Ovary (tissue), 9 donors: ENCODE results near the gene THSD8. TPM values are rescaled to one million over a fixed set of nuclear protein-coding genes. Genes with fewer than 3 reads are reported as not detected.
A peak's percentile ranks its signal among the peaks of the same experiment; 100 is the strongest.

ENCODE experiments used
- DNase-seq, 5 donors: peaks; one replicate each; pipeline ENCODE4 v3.0.0-alpha.2; 2019 to 2020
- H3K27ac ChIP-seq, 2 donors: fragments of 200-600 bp; one replicate each; pipeline versions ENCODE4 v1.5.1 to v1.8.0; 2019 to 2022
- H3K27me3 ChIP-seq: fragments of 200-600 bp; one replicate; pipeline ENCODE4 v1.8.0; 2022
- H3K36me3 ChIP-seq: fragments of 200-600 bp; sonication (generic); one replicate; pipeline ENCODE4 v1.5.1; 2019
- H3K4me1 ChIP-seq: one replicate; pipeline ENCODE4 v1.8.1; 2013; ENCODE audit warnings: mild to moderate bottlenecking, moderate library complexity; ENCODE audit not compliant: insufficient read depth
- H3K4me3 ChIP-seq: fragments of 200-600 bp; sonication (generic); one replicate; pipeline ENCODE4 v1.5.1; 2017
- H3K9me3 ChIP-seq, 2 donors: fragments of 200-600 bp in 1 of 2; sonication (generic) in 1 of 2; one replicate each; pipeline versions ENCODE4 v1.5.1 to v1.8.1; 2013 to 2019; ENCODE audit warnings: mild to moderate bottlenecking in 1 of 2, moderate library complexity in 1 of 2
- CTCF ChIP-seq, 3 donors: fragments of 450-650 bp in 2 of 3; fragments of 200-600 bp in 1 of 3; IDR thresholded peaks; one replicate each; pipeline versions ENCODE4 v1.5.1 to v1.8.0; 2016 to 2022; ENCODE audit warnings: antibody characterized with exemption in 3 of 3, mild to moderate bottlenecking in 1 of 3
- EP300 ChIP-seq: sonication (generic); formaldehyde crosslinking; IDR thresholded peaks from one replicate; pipeline ENCODE4 v1.6.1; 2017; ENCODE audit warnings: antibody characterized with exemption
- POLR2A ChIP-seq: fragments of 450-650 bp; IDR thresholded peaks from one replicate; pipeline ENCODE4 v1.6.1; 2017; ENCODE audit warnings: antibody characterized with exemption, mild to moderate bottlenecking, moderate library complexity
- WGBS, 3 donors: extraction: QIAGEN DNeasy Blood & Tissue Kit in 1 of 3; methylation state at CpG; one replicate each; pipeline versions ENCODE4 v1.1.5 to v1.1.7; 2013 to 2017; 5-methylcytosine and 5-hydroxymethylcytosine counted together
- intact Hi-C, 4 donors: fragments of 100-400 bp; cut with DNase I; formaldehyde crosslinking; loops; one replicate each; pipeline versions ENCODE4 v1.11.0 to v1.15.1; 2022 to 2023
- polyA plus RNA-seq, 2 donors: library from polyadenylated mRNA; stranded (reverse); fragments of 200-250 nt in 1 of 2; fragments of 350-450 nt in 1 of 2; fragmentation: Illumina TruSeq in 1 of 2; extraction: RNeasy Lipid Tissue Mini Kit (QIAGEN cat#74804) in 1 of 2; gene quantifications; one replicate each; pipeline ENCODE4 v1.2.3, GENCODE V29; 2013 to 2014
- total RNA-seq, 7 donors: library from RNA; depleted of rRNA in 2 of 7; stranded (reverse); fragments of >200 nt in 2 of 7; fragmentation: NEBNext Ultra II Directional in 3 of 7; extraction: Animal tissue kit (Norgen Biotek cat#: 25700) in 3 of 7; gene quantifications; one replicate each; pipeline versions ENCODE4 v1.1.0 to v1.2.4, GENCODE V29; 2016 to 2023
- donor health status: DM: no; HTN: no; CAD: no; lungs with moderate emphysema.
- donor health status: DM: no; HTN: no; CAD: no.
- donor health status: Bipolar disorder and iron deficiency.
- donor health status: DM: yes; HTN: yes; CAD: no.
- donor health status: DM: no; HTN: no; CAD: no.
- donor health status: DM: yes; HTN: yes; CAD: no.

The THSD8 gene
- total and polyA plus RNA-seq, 9 donors = 0.71 to 7.2 (median 2.6) TPM; not detected in 1

- H3K9me3 ChIP-seq = no peaks in the 10 kb centered on the region
- no peaks in the 10 kb centered on the region for H3K27me3 ChIP-seq
- no peak overlapping the region for H3K4me3 ChIP-seq
- intact Hi-C loops = no loop called here
- TF ChIP-seq POLR2A (no peak), CTCF (IDR thresholded peaks at IDR 0.05) (no peak), EP300 (no peak)
- WGBS, 3 donors = 72 to 89% (median 78%) methylated on average over 2 of the region's 2 CpGs
- no peaks in the 10 kb centered on the region for H3K36me3 ChIP-seq
- H3K4me1 ChIP-seq = peaks cover 3% of the 10 kb centered on the region
- no peak for DNase-seq
- no peak overlapping the region for H3K27ac ChIP-seq
These were observed 19.9 kb downstream of the THSD8 start for GRCh38 chr19:12821761-12822160.

GRCh38 chr19:12825254-12826131, 23.6 kb downstream of the THSD8 start:
- TF ChIP-seq EP300 (no peak), CTCF (IDR thresholded peaks at IDR 0.05) (no peak), POLR2A (no peak)
- intact Hi-C loops = no loop called here
- Histone ChIP-seq H3K27ac (no peak overlapping the region), H3K4me1 (peaks cover 5% of the 10 kb centered on the region), H3K27me3 (no peaks in the 10 kb centered on the region), H3K4me3 (no peak overlapping the region), H3K9me3 (no peaks in the 10 kb centered on the region), H3K36me3 (no peaks in the 10 kb centered on the region)
- no peak for DNase-seq
- WGBS, 3 donors = 3 to 5% (median 5%) methylated on average over 46 of the region's 46 CpGs

- Histone ChIP-seq H3K27ac (no peak overlapping the region), H3K9me3 (no peaks in the 10 kb centered on the region), H3K27me3 (peaks cover 6% of the 10 kb centered on the region), H3K4me1 (peaks cover 5% of the 10 kb centered on the region), H3K4me3 (no peak overlapping the region), H3K36me3 (no peaks in the 10 kb centered on the region)
- peak in 1 of 5 donors; percentile 50 for DNase-seq
- 4 to 7% (median 4%) methylated on average over 23 of the region's 23 CpGs for WGBS, 3 donors
- intact Hi-C loops = no loop called here
- TF ChIP-seq CTCF (IDR thresholded peaks at IDR 0.05) (no peak), POLR2A (no peak), EP300 (no peak)
These were observed 26.6 kb downstream of the THSD8 start for GRCh38 chr19:12828494-12828893.

GRCh38 chr19:12833418-12833737, 31.5 kb downstream of the THSD8 start:
- 2 to 4% (median 3%) methylated on average over 3 to 5 of the region's 5 CpGs for WGBS, 3 donors
- Histone ChIP-seq H3K36me3 (no peaks in the 10 kb centered on the region), H3K4me3 (no peak overlapping the region), H3K9me3 (no peaks in the 10 kb centered on the region), H3K27me3 (peaks cover 16% of the 10 kb centered on the region), H3K27ac (no peak overlapping the region), H3K4me1 (peaks cover 1% of the 10 kb centered on the region)
- TF ChIP-seq POLR2A = no peak
- no peak for TF ChIP-seq CTCF (IDR thresholded peaks at IDR 0.05)
- no peak for TF ChIP-seq EP300
- intact Hi-C loops = no loop called here
- no peak for DNase-seq
